Endothelial cell (in vitro differentiated cells): ENCODE measurements around the gene DPT. TPM values are rescaled to one million over a fixed set of nuclear protein-coding genes. Genes with fewer than 3 reads are reported as not detected.

ENCODE experiments used
- DNase-seq: peaks from one replicate; pipeline ENCODE4 v3.0.0; 2021; ENCODE audit warnings: low spot score
- H3K27ac Mint-ChIP-seq: one replicate; pipeline ENCODE4 v1.8.0; 2021; ENCODE audit warnings: mixed read lengths, inconsistent platforms; ENCODE audit not compliant: unreplicated experiment
- H3K27me3 Mint-ChIP-seq: one replicate; pipeline ENCODE4 v1.8.0; 2021; ENCODE audit warnings: mild to moderate bottlenecking, moderate library complexity, mixed read lengths, inconsistent platforms; ENCODE audit not compliant: unreplicated experiment
- H3K36me3 Mint-ChIP-seq: one replicate; pipeline ENCODE4 v1.8.0; 2021; ENCODE audit warnings: mild to moderate bottlenecking, low read depth, mixed read lengths, inconsistent platforms; ENCODE audit not compliant: unreplicated experiment
- H3K4me1 Mint-ChIP-seq: one replicate; pipeline ENCODE4 v1.8.0; 2021; ENCODE audit warnings: mild to moderate bottlenecking, mixed read lengths, inconsistent platforms; ENCODE audit not compliant: unreplicated experiment
- H3K4me3 Mint-ChIP-seq: one replicate; pipeline ENCODE4 v1.8.0; 2021; ENCODE audit warnings: mild to moderate bottlenecking, mixed read lengths, inconsistent platforms; ENCODE audit not compliant: unreplicated experiment
- H3K9me3 Mint-ChIP-seq: one replicate; pipeline ENCODE4 v1.8.0; 2021; ENCODE audit warnings: mixed read lengths, inconsistent platforms; ENCODE audit not compliant: unreplicated experiment
- CTCF ChIP-seq: fragments of 200-600 bp; sonication (generic); IDR thresholded peaks from one replicate; pipeline ENCODE4 v1.5.0; 2021; ENCODE audit warnings: antibody characterized with exemption; ENCODE audit not compliant: unreplicated experiment
- total RNA-seq: library from RNA; stranded (reverse); fragmentation: NEBNext Ultra II Directional; extraction: Animal tissue kit (Norgen Biotek cat#: 25700); gene quantifications from one replicate; pipeline ENCODE4 v1.2.1, GENCODE V29; 2021; ENCODE audit not compliant: unreplicated experiment

The DPT gene
- total RNA-seq, 1 donor from 2014 or later, result not detected

- H3K36me3 Mint-ChIP-seq, result no peaks in the 10 kb centered on the region
- H3K27ac Mint-ChIP-seq, result no peak overlapping the region
- no peak for DNase-seq
- no peaks in the 10 kb centered on the region for H3K9me3 Mint-ChIP-seq
- H3K4me1 Mint-ChIP-seq, result no peaks in the 10 kb centered on the region
- no peak for TF ChIP-seq CTCF
- no peak overlapping the region for H3K4me3 Mint-ChIP-seq
- H3K27me3 Mint-ChIP-seq, result no peaks in the 10 kb centered on the region
Measured at GRCh38 chr1:168717906-168718891, 10.8 kb downstream of the DPT start.

GRCh38 chr1:168714012-168714411, 15.0 kb downstream of the DPT start:
- H3K27ac Mint-ChIP-seq, result no peak overlapping the region
- no peaks in the 10 kb centered on the region for H3K27me3 Mint-ChIP-seq
- no peaks in the 10 kb centered on the region for H3K36me3 Mint-ChIP-seq
- DNase-seq, result no peak
- no peaks in the 10 kb centered on the region for H3K9me3 Mint-ChIP-seq
- TF ChIP-seq CTCF, result no peak
- no peak overlapping the region for H3K4me3 Mint-ChIP-seq
- H3K4me1 Mint-ChIP-seq, result no peaks in the 10 kb centered on the region

- no peak for DNase-seq
- H3K36me3 Mint-ChIP-seq, result no peaks in the 10 kb centered on the region
- H3K4me3 Mint-ChIP-seq, result no peak overlapping the region
- H3K4me1 Mint-ChIP-seq, result no peaks in the 10 kb centered on the region
- TF ChIP-seq CTCF, result no peak
- H3K27ac Mint-ChIP-seq, result no peak overlapping the region
- no peaks in the 10 kb centered on the region for H3K27me3 Mint-ChIP-seq
- H3K9me3 Mint-ChIP-seq, result no peaks in the 10 kb centered on the region
Measured at GRCh38 chr1:168709405-168710363, 19.3 kb downstream of the DPT start.

- no peak for DNase-seq
- Mint-ChIP-seq H3K9me3 (no peaks in the 10 kb centered on the region), H3K4me1 (no peaks in the 10 kb centered on the region), H3K4me3 (no peak overlapping the region), H3K36me3 (no peaks in the 10 kb centered on the region), H3K27me3 (no peaks in the 10 kb centered on the region), H3K27ac (no peak overlapping the region)
- TF ChIP-seq CTCF, result no peak
Measured at GRCh38 chr1:168708698-168709404, 20.2 kb downstream of the DPT start.
